Peyer's patch (tissue), 4 donors: ENCODE results near the gene DNAH6. TPM values are rescaled to one million over a fixed set of nuclear protein-coding genes. Genes with fewer than 3 reads are reported as not detected.

Experiments
- DNase-seq, 3 donors: peaks; one replicate each; pipeline ENCODE4 v3.0.0-alpha.2; 2017 to 2019
- H3K27ac ChIP-seq, 4 donors: fragments of 200-600 bp; sonication (generic); one replicate each; pipeline ENCODE4 v1.5.1; 2016 to 2019
- H3K27me3 ChIP-seq, 2 donors: fragments of 200-600 bp; sonication (generic); one replicate each; pipeline ENCODE4 v1.5.1; 2019
- H3K36me3 ChIP-seq, 3 donors: fragments of 200-600 bp; sonication (generic); one replicate each; pipeline ENCODE4 v1.5.1; 2016 to 2019
- H3K4me1 ChIP-seq, 4 donors: fragments of 200-600 bp; sonication (generic); one replicate each; pipeline ENCODE4 v1.5.1; 2016 to 2019
- H3K4me3 ChIP-seq, 4 donors: fragments of 200-600 bp; sonication (generic); 1 replicate in 3 of 4; 2 replicates in 1 of 4; pipeline ENCODE4 v1.5.1; 2016 to 2019; ENCODE audit warnings: mild to moderate bottlenecking in 1 of 4
- H3K9me3 ChIP-seq, 4 donors: fragments of 200-600 bp; sonication (generic); one replicate each; pipeline ENCODE4 v1.5.1; 2016 to 2019; ENCODE audit warnings: mild to moderate bottlenecking in 1 of 4
- POLR2A ChIP-seq, 2 donors: fragments of 450-650 bp; IDR thresholded peaks; one replicate each; pipeline ENCODE4 v1.5.1; 2017; ENCODE audit warnings: antibody characterized with exemption in 2 of 2, mild to moderate bottlenecking in 2 of 2, moderate library complexity in 2 of 2
- total RNA-seq, 4 donors: library from RNA; depleted of rRNA; stranded (reverse); fragments of >200 nt; gene quantifications; one replicate each; pipeline ENCODE4 v1.1.0, GENCODE V29; 2016
- TF ChIP-seq, protein P1 (sequence below), 6 experiments: fragments of 450-650 bp in 4 of 6; fragments of 200-600 bp in 2 of 6; sonication (generic) in 1 of 6; IDR thresholded peaks; one replicate each; pipeline ENCODE4 v1.5.1; 2017 to 2019; ENCODE audit warnings: antibody characterized with exemption in 6 of 6, mild to moderate bottlenecking in 3 of 6, moderate library complexity in 1 of 6

The DNAH6 gene
- total RNA-seq, 4 donors from 2014 or later, result under 0.01 to 4.2 (median 1.3) TPM

DNA sequence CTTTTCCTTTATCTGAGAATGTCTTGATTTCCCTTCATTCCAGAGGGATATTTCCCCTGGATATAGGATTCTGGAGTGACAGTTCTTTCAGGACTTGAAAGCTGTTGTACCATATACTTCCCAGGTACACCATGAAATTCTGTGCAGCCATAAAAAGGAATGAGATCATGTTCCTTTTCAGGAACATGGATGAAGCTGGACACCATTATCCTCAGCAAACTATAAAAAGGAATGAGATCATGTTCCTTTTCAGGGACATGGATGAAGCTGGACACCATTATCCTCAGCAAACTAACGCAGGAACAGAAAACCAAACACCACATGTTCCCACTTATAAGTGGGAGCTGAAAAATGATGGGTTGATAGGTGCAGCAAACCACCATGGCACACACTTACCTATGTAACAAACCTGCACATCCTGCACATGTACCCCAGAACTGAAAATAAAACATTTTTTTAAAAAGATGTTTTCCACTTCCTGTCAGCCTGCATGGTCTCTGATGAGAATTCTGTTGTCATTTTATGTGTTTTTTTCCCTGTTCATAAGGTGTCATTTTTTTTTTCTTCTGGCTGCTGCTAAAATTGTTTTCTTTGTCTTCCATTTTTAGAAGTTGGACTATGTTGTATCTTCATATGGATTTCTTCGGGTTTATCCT lies 133.3 kb downstream of the DNAH6 start:
- DNase-seq, result no peak
- Histone ChIP-seq H3K36me3 (no peaks in the 10 kb centered on the region), H3K9me3 (no peaks in the 10 kb centered on the region), H3K27ac (no peak overlapping the region), H3K4me3 (no peak overlapping the region), H3K4me1 (no peaks in the 10 kb centered on the region), H3K27me3 (no peaks in the 10 kb centered on the region)
- no peak for TF ChIP-seq POLR2A (IDR thresholded peaks at IDR 0.05)
- TF ChIP-seq, protein P1, sequence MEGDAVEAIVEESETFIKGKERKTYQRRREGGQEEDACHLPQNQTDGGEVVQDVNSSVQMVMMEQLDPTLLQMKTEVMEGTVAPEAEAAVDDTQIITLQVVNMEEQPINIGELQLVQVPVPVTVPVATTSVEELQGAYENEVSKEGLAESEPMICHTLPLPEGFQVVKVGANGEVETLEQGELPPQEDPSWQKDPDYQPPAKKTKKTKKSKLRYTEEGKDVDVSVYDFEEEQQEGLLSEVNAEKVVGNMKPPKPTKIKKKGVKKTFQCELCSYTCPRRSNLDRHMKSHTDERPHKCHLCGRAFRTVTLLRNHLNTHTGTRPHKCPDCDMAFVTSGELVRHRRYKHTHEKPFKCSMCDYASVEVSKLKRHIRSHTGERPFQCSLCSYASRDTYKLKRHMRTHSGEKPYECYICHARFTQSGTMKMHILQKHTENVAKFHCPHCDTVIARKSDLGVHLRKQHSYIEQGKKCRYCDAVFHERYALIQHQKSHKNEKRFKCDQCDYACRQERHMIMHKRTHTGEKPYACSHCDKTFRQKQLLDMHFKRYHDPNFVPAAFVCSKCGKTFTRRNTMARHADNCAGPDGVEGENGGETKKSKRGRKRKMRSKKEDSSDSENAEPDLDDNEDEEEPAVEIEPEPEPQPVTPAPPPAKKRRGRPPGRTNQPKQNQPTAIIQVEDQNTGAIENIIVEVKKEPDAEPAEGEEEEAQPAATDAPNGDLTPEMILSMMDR (IDR thresholded peaks at IDR 0.05), result no peak

DNA sequence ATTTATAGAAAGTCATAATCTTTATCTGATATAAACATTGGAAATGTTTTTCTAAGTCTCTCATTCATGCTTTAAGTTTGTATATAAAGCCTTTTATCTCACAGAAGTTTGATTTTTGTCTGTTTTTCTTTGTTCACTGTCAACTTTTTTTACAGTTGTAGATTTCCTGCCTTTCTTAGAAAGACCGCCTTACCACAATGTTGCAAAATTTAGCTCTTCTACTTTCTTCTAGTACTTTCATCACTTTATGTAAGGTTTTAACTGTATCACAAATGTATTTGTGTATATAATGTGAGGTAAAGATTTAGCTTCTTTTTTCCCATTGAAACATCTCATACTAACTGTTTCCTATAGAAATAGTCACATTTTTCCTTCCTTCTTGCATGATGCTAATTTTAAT lies 136.1 kb downstream of the DNAH6 start:
- Histone ChIP-seq H3K36me3 (no peaks in the 10 kb centered on the region), H3K4me3 (no peak overlapping the region), H3K27ac (no peak overlapping the region), H3K4me1 (no peaks in the 10 kb centered on the region), H3K9me3 (no peaks in the 10 kb centered on the region), H3K27me3 (no peaks in the 10 kb centered on the region)
- TF ChIP-seq, protein P1 (IDR thresholded peaks at IDR 0.05), result no peak
- no peak for TF ChIP-seq POLR2A (IDR thresholded peaks at IDR 0.05)
- no peak for DNase-seq

DNA sequence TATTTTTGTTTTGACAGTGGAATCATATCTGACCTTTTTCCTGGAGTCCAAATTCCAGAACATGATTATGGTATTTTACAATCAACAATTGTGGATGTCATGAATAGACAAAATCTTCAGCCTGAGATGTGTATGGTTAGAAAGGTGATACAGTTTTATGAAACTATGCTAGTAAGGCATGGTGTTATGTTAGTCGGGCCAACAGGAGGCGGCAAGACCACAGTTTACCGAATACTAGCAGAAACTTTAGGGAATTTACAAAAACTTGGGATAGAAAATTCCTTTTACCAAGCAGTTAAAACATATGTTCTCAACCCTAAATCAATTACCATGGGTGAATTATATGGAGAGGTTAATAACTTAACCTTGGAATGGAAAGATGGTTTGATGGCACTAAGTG lies 137.0 kb downstream of the DNAH6 start:
- no peaks in the 10 kb centered on the region for H3K36me3 ChIP-seq
- H3K9me3 ChIP-seq, result no peaks in the 10 kb centered on the region
- DNase-seq, result no peak
- H3K27me3 ChIP-seq, result no peaks in the 10 kb centered on the region
- TF ChIP-seq, protein P1 (IDR thresholded peaks at IDR 0.05), result peak in 1 of 6 experiments; percentile 12
- TF ChIP-seq POLR2A (IDR thresholded peaks at IDR 0.05), result no peak
- no peak overlapping the region for H3K27ac ChIP-seq
- no peak overlapping the region for H3K4me3 ChIP-seq
- H3K4me1 ChIP-seq, result no peaks in the 10 kb centered on the region

DNA sequence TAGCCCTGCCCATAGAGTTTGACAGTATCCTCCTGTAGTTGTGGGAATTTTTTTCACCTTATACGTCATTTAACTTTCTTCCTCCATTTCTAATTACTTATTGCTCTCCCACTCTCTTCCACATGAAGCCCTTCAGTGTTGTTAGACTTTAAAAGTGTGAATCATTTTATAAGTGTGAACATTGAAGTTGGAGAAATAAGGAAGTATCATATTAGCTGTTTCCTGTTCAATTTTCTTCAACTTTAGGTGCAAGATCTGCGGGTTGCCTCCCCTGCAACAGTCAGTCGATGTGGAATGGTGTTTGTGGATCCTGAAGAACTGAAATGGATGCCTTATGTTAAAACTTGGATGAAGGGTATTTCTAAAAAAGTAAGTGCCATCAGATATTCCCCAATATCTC lies 138.1 kb downstream of the DNAH6 start:
- Histone ChIP-seq H3K4me1 (no peaks in the 10 kb centered on the region), H3K36me3 (no peaks in the 10 kb centered on the region), H3K9me3 (no peaks in the 10 kb centered on the region), H3K27ac (no peak overlapping the region), H3K4me3 (no peak overlapping the region), H3K27me3 (no peaks in the 10 kb centered on the region)
- DNase-seq, result no peak
- no peak for TF ChIP-seq POLR2A (IDR thresholded peaks at IDR 0.05)
- TF ChIP-seq, protein P1 (IDR thresholded peaks at IDR 0.05), result no peak

DNA sequence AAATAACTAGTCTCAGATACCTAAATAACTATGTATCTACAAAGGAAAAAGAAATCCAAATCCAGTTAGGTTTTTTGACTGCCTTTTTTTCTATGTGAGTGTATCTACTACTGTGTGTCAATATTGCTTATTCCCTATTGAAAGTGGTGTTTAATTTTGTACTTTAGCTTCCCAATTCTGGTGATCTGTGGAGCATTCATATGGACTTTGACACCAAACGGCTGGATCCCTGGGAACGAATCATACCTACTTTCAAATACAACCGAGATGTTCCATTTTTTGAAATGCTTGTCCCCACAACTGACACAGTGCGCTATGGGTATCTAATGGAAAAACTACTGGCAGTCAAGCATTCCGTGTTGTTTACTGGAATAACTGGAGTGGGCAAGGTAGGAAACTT lies 152.8 kb downstream of the DNAH6 start:
- TF ChIP-seq, protein P1 (IDR thresholded peaks at IDR 0.05), result no peak
- TF ChIP-seq POLR2A (IDR thresholded peaks at IDR 0.05), result no peak
- H3K4me3 ChIP-seq, result no peak overlapping the region
- H3K4me1 ChIP-seq, result no peaks in the 10 kb centered on the region
- no peak overlapping the region for H3K27ac ChIP-seq
- no peaks in the 10 kb centered on the region for H3K36me3 ChIP-seq
- H3K9me3 ChIP-seq, result no peaks in the 10 kb centered on the region
- no peak for DNase-seq
- no peaks in the 10 kb centered on the region for H3K27me3 ChIP-seq

DNA sequence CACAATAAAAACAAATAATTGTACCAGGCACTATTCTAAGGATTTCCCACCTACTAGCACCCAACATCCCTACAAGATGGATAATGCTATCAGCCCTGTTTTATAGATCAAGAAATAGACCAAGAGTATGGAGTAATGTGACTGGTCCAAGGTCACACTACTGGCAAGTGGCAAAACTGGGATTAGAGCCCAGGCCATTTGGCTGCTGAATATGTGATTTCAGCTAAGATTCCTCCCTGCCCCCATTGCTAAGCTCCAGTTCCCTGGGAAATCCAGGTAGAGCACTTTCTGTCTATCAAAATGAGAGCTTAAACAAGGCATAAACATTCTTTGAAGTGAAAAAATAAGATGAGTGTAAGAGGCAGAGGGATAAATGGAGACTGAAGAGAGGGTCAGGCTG lies 157.8 kb downstream of the DNAH6 start:
- DNase-seq, result no peak
- Histone ChIP-seq H3K27ac (no peak overlapping the region), H3K9me3 (no peaks in the 10 kb centered on the region), H3K27me3 (no peaks in the 10 kb centered on the region), H3K4me1 (no peaks in the 10 kb centered on the region), H3K4me3 (no peak overlapping the region), H3K36me3 (no peaks in the 10 kb centered on the region)
- TF ChIP-seq POLR2A (IDR thresholded peaks at IDR 0.05), result no peak
- TF ChIP-seq, protein P1 (IDR thresholded peaks at IDR 0.05), result no peak
